ENCODE measurements around the gene KHK. TPM values are rescaled to one million over a fixed set of nuclear protein-coding genes. Genes with fewer than 3 reads are reported as not detected.

Gene KHK
- total RNA-seq, 1 donor from 2014 or later = 1.1 TPM

GRCh38 chr2:27126252-27126710 lies 39.7 kb downstream of the KHK start:
- DNase-seq (ENCODE audit: low read depth) = no peak

DNA sequence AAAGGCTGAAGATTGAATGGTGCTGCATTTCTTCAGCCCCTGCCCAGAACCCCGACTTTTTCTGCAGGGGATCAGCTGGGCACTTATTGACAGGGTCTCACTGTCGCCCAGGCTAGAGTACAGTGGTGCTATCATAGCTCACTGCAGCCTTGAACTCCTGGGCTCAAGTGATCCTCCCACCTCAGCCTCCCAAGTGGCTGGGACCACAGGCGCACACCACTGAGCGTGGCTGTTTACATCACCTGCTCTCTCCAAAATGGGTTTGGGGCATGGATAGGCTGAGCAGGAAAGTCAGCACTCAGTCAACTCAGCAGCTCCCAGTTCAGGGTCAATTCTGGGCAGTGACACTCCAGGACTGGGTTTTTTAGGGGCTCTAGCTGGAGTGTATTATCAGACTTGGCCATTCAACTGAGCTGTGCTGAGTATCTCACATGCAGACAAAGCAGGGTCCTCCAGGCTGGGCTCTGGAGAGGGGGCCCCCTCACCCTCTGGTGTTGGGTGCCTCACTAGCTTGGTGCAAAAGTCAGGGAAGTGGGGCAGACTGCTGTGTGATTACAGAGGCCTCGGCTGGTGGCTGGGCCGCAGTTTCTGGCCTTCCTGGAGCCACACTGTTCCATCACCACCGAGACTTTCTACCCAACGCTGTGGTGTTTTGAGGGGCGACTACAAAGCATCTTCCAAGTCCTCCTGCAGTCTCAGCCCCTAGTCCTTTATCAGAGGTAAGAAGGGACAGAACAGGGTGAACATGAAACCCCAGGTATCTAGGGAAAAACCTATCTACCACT lies 41.5 kb downstream of the KHK start:
- no peak for DNase-seq (ENCODE audit: low read depth)

GRCh38 chr2:27128668-27129571 lies 42.3 kb downstream of the KHK start:
- DNase-seq (ENCODE audit: low read depth) = no peak

DNA sequence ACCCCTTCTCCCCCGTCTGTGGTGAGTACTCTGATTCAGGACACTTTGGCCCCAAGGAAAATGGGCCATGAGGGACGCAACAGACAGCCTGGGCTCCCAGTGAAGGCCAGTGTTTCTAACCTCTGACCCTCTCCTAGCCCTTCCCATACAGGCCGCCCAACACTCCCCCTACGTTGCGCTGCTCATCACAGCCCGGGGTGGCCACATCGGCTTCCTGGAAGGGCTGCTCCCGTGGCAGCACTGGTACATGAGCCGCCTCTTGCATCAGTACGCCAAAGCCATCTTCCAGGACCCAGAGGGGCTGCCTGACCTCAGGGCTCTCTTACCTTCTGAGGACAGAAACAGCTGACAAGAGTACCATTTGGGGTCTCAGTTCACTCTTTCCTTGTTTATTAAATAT lies 43.8 kb downstream of the KHK start:
- DNase-seq (ENCODE audit: low read depth) = no peak

- DNase-seq (ENCODE audit: low read depth) = no peak
Measured at GRCh38 chr2:27131429-27131828, 44.9 kb downstream of the KHK start.

- no peak for DNase-seq (ENCODE audit: low read depth)
Measured at GRCh38 chr2:27133195-27133875, 46.8 kb downstream of the KHK start.

- peak; percentile 85 for DNase-seq (ENCODE audit: low read depth)
Measured at GRCh38 chr2:27133905-27134780, 47.6 kb downstream of the KHK start, which contains the start of gene PREB. TSS of gene PREB (minus strand) at chr2:27134636. CDS start at chr2:27134421, 215 bp downstream.

DNA sequence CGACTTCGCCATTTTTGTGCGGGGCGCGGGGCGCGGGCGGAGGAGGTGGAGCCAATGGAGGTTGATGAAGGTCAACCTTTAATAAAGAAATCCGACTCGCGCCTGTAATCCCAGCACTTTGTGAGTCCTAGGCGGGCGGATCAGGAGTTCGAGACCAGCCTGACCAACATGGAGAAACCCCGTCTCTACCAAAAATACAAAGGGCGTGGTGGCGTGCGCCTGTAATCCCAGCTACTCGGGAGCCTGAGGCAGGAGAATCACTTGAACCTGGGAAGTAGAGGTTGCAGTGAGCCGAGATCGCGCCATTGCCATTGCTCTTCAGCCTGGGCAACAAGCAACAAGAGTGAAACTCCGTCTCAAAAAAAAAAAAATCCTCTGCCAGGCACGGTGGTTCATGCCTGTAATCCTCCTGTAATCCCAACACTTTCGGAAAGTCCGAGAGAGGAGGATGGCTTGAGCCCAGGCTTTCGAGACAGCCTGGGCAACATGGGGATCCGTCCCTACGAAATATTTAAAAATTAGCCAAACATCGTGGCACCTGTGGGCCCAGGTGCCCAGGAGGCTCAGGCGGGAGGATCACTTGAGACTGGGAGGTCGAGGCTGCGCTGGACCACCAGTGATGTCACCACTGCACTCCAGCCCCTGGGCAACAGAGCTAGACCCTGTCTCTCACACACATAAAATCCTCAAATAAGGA lies 48.4 kb downstream of the KHK start:
- DNase-seq (ENCODE audit: low read depth) = no peak

DNA sequence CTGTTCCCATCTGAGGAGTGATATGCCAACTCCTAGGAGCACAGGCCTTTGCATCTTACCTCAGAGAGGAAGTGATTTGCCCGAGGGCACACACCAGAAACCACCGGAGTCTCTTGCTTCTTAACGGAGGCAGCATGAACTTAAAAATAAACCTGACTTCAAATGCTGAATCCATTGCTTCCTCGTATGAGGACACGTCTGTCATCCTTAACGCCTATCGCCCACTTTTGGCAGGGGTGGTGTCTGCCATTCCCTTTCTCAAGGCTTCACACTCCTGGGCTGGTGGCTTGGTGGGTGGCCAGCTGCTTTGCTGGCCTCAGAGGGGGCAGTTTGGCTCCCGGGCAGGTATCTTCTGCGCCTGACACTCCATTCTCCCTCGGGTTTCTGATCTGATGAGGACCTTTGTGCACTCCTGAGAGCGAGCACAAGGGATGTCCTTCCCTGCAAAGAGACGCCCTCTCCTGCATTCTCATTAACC lies 48.9 kb downstream of the KHK start:
- no peak for DNase-seq (ENCODE audit: low read depth)

- DNase-seq (ENCODE audit: low read depth) = no peak
Measured at GRCh38 chr2:27136751-27137150, 50.2 kb downstream of the KHK start.

GRCh38 chr2:27137322-27137935 lies 50.9 kb downstream of the KHK start:
- no peak for DNase-seq (ENCODE audit: low read depth)

- no peak for DNase-seq (ENCODE audit: low read depth)
Measured at GRCh38 chr2:27138111-27138510, 51.5 kb downstream of the KHK start.

GRCh38 chr2:27139310-27139709 lies 52.7 kb downstream of the KHK start, which contains the start of gene PRR30:
TSS of gene PRR30 (minus strand) at chr2:27139410. CDS start at chr2:27138329, 1,081 bp downstream.
- DNase-seq (ENCODE audit: low read depth) = no peak

- no peak for DNase-seq (ENCODE audit: low read depth)
Measured at GRCh38 chr2:27143285-27143684, 56.7 kb downstream of the KHK start.

GRCh38 chr2:27145682-27146081 lies 59.1 kb downstream of the KHK start:
- DNase-seq (ENCODE audit: low read depth) = no peak

- no peak for DNase-seq (ENCODE audit: low read depth)
Measured at GRCh38 chr2:27147935-27148334, 61.4 kb downstream of the KHK start.

DNA sequence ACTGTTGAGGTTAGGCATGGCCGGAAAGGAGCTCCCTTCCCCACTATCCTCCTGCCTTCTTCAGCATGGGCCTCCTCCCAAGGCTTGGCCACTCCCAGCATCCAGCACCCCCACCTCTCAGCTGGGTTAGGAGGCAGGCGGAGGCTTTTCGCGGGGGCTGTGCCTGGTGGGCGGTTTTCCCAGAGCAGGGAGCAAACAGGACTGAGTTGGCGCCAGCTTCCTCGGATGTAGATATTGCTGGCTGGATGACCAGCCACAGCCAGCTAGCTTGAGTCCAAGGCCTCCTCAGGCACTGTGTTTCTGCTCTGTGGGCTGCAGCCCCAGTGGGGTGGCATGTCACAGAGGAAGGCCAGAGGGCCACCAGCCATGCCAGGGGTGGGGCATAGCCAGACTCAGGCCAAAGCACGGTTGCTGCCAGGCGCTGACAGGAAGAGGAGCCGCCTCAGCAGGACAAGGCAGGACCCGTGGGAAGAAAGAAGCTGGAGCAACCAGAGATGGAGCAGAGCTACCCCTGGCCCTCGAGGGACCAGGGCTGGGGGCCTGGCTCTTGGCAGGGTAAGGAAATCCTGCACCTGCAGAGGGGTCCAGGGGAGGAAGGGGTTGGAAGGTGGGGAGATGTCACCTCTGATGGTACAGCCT lies 62.3 kb downstream of the KHK start, which contains the start of gene TCF23:
Gene TCF23, plus strand, starts transcription at position 204 of the 639 bp plus-strand sequence. Its CDS starts 130 bp downstream, at position 334.
- no peak for DNase-seq (ENCODE audit: low read depth)

GRCh38 chr2:27149570-27150405 lies 63.2 kb downstream of the KHK start:
- no peak for DNase-seq (ENCODE audit: low read depth)
